Type B pancreatic cell (in vitro differentiated cells): ENCODE results near the gene ADCY2. TPM values are rescaled to one million over a fixed set of nuclear protein-coding genes. Genes with fewer than 3 reads are reported as not detected.

Source experiments
- DNase-seq: peaks from one replicate; pipeline ENCODE4 v3.0.0; 2021; ENCODE audit warnings: mixed read lengths; ENCODE audit not compliant: unreplicated experiment; ENCODE audit errors: extremely low spot score
- H3K27ac Mint-ChIP-seq: 2 replicates; pipeline ENCODE4 v1.8.0; 2021; ENCODE audit warnings: mild to moderate bottlenecking, mixed read lengths
- H3K27me3 Mint-ChIP-seq: 2 replicates; pipeline ENCODE4 v1.8.0; 2021; ENCODE audit warnings: mixed read lengths
- H3K36me3 Mint-ChIP-seq: 2 replicates; pipeline ENCODE4 v1.8.0; 2021; ENCODE audit warnings: mixed read lengths
- H3K4me1 Mint-ChIP-seq: one replicate; pipeline ENCODE4 v1.8.0; 2021; ENCODE audit warnings: mixed read lengths; ENCODE audit not compliant: unreplicated experiment
- H3K4me3 Mint-ChIP-seq: 2 replicates; pipeline ENCODE4 v1.8.0; 2021; ENCODE audit warnings: mild to moderate bottlenecking, mixed read lengths
- H3K9me3 Mint-ChIP-seq: 2 replicates; pipeline ENCODE4 v1.8.0; 2021; ENCODE audit warnings: mixed read lengths
- CTCF ChIP-seq: fragments of 200-600 bp; sonication (generic); conservative IDR thresholded peaks from 2 replicates; pipeline ENCODE4 v1.5.0; 2021; ENCODE audit warnings: antibody characterized with exemption, mild to moderate bottlenecking
- total RNA-seq: library from RNA; stranded (reverse); gene quantifications from 2 replicates; pipeline ENCODE4 v1.2.1, GENCODE V29; 2021; ENCODE audit warnings: low replicate concordance

The ADCY2 gene
- total RNA-seq, 1 donor from 2014 or later = 79.7 TPM

DNA sequence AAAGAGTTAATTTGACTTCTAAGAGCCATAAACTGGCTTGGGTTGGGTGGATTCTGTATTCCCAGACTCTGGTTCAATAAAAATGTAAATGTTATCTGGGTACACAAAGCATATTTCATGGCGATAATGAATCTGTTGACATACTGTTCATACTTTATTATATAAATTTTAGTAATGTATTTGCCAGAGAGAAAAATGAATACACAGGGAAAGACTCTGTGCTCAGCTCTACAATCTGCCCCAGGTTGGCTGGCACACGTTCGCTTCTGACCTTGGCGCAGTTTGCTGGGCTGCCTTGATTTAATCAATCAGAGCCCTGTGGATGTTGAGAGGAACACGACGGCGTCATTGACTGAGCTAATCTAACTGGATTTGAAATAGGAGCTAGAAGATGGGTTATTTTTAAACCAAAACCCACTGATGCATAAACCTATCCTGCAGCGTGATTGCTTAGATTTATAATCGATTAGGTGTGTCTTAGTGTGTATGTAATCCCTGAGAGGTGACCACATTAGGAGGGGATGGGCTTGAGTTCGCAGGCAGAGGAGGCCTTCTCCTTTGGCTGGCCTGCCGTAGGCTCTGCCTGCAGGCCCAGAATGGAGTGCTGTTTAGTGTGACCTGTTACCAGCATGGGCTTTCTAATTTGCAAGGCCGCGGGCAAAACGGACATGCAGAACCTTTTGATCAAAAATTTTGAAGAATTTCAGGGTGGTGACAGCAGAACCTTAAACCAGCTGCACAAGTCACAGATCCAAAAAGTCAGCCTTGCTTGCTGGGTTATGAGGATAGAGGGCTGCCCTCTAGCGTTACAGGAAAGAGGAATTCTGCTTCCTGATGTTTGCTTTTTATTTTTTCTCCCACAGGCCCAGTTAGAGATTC is 3.9 kb upstream of the ADCY2 start:
- H3K9me3 Mint-ChIP-seq = no peaks in the 10 kb centered on the region
- H3K27me3 Mint-ChIP-seq = peaks cover 26% of the 10 kb centered on the region
- H3K27ac Mint-ChIP-seq = peak overlapping the region; percentile 43
- H3K4me3 Mint-ChIP-seq = no peak overlapping the region
- peaks cover 32% of the 10 kb centered on the region for H3K4me1 Mint-ChIP-seq
- DNase-seq = no peak
- peak; percentile 82 for TF ChIP-seq CTCF
- no peaks in the 10 kb centered on the region for H3K36me3 Mint-ChIP-seq

- no peaks in the 10 kb centered on the region for H3K36me3 Mint-ChIP-seq
- no peak for DNase-seq
- peak overlapping the region; percentile 43 for H3K27ac Mint-ChIP-seq
- H3K27me3 Mint-ChIP-seq = peaks cover 30% of the 10 kb centered on the region
- TF ChIP-seq CTCF = peak; percentile 24
- H3K9me3 Mint-ChIP-seq = no peaks in the 10 kb centered on the region
- peaks cover 34% of the 10 kb centered on the region for H3K4me1 Mint-ChIP-seq
- H3K4me3 Mint-ChIP-seq = no peak overlapping the region
Measured at GRCh38 chr5:7392693-7393024, 3.3 kb upstream of the ADCY2 start.

DNA sequence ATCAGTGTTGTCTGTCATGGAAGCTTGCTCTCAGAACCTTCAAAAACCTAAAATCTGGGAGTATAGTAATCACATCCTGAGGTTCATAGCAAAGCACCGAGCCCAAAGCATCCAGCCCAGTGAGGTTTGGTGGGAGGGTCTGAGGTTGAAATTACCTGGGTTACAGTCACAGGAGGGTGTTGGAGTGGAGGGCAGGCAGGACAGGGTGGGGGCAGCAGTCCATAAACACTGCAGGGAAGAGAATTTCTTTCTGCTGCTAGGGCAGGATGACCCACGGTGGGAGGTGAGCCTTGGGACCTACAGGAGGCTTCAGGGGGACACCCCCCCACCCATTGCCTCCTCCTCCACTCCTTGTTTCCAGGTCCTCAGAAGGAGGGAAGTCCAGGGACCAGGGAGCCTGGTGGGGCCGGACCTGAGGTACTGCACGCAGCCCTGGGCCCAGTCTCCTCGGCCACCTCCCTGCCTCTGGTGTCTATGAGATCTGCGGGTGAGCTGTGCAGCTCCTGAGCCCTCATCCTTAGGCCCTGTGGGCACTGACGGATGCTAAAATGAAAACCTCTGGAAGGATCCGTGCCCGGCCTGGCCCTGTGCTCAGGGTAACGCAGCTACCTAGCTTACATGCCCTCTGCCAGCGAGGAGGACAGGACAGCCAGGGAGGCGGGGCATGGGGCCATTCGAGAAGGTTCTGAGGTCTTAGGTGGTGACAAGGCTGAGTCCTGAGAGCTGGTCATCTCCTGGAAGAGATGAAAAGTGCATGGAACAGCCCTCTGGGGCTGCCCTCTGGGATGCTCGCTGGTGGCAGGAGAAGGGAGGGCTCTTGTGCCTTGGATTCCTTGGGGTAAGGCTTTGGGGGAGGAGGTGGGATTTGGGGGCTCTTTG is 1.8 kb upstream of the ADCY2 start:
- peak overlapping the region; percentile 68 for H3K4me3 Mint-ChIP-seq
- no peak for DNase-seq
- peaks cover 45% of the 10 kb centered on the region for H3K27me3 Mint-ChIP-seq
- no peaks in the 10 kb centered on the region for H3K36me3 Mint-ChIP-seq
- no peak for TF ChIP-seq CTCF
- H3K4me1 Mint-ChIP-seq = peaks cover 28% of the 10 kb centered on the region
- no peak overlapping the region for H3K27ac Mint-ChIP-seq
- H3K9me3 Mint-ChIP-seq = no peaks in the 10 kb centered on the region

- TF ChIP-seq CTCF = peak; percentile 47
- Mint-ChIP-seq H3K4me3 (peak overlapping the region; percentile 68), H3K36me3 (no peaks in the 10 kb centered on the region), H3K4me1 (peaks cover 28% of the 10 kb centered on the region), H3K9me3 (no peaks in the 10 kb centered on the region), H3K27me3 (peaks cover 46% of the 10 kb centered on the region), H3K27ac (no peak overlapping the region)
- no peak for DNase-seq
Measured at GRCh38 chr5:7394889-7395431, 978 bp upstream of the ADCY2 start.

GRCh38 chr5:7395432-7395946 is 449 bp upstream of the ADCY2 start:
- no peak for DNase-seq

More at GRCh38 chr5:7395432-7395946, 449 bp upstream of the ADCY2 start:
- H3K27me3 Mint-ChIP-seq = peaks cover 46% of the 10 kb centered on the region
- H3K4me1 Mint-ChIP-seq = peaks cover 28% of the 10 kb centered on the region
- no peak overlapping the region for H3K27ac Mint-ChIP-seq
- H3K9me3 Mint-ChIP-seq = no peaks in the 10 kb centered on the region
- TF ChIP-seq CTCF = no peak
- H3K36me3 Mint-ChIP-seq = no peaks in the 10 kb centered on the region
- H3K4me3 Mint-ChIP-seq = peak overlapping the region; percentile 68
